Measurements from ENCODE around the gene STAB2. TPM values are rescaled to one million over a fixed set of nuclear protein-coding genes. Genes with fewer than 3 reads are reported as not detected.

STAB2 gene
- total and polyA plus RNA-seq, 7 donors = under 0.01 to 0.66 (median 0.48) TPM; not detected in 1

GRCh38 chr12:103557628-103558010 lies 29.5 kb upstream of the STAB2 start:
- no peak for DNase-seq
- H3K4me3 ChIP-seq = no peak overlapping the region
- no peaks in the 10 kb centered on the region for H3K36me3 ChIP-seq
- TF ChIP-seq POLR2AphosphoS5 (IDR thresholded peaks at IDR 0.05) (no peak), EP300 (IDR thresholded peaks at IDR 0.05) (no peak), POLR2A (IDR thresholded peaks at IDR 0.05) (no peak)
- TF ChIP-seq, protein P1, sequence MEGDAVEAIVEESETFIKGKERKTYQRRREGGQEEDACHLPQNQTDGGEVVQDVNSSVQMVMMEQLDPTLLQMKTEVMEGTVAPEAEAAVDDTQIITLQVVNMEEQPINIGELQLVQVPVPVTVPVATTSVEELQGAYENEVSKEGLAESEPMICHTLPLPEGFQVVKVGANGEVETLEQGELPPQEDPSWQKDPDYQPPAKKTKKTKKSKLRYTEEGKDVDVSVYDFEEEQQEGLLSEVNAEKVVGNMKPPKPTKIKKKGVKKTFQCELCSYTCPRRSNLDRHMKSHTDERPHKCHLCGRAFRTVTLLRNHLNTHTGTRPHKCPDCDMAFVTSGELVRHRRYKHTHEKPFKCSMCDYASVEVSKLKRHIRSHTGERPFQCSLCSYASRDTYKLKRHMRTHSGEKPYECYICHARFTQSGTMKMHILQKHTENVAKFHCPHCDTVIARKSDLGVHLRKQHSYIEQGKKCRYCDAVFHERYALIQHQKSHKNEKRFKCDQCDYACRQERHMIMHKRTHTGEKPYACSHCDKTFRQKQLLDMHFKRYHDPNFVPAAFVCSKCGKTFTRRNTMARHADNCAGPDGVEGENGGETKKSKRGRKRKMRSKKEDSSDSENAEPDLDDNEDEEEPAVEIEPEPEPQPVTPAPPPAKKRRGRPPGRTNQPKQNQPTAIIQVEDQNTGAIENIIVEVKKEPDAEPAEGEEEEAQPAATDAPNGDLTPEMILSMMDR (IDR thresholded peaks at IDR 0.05) = no peak
- H3K4me1 ChIP-seq = peaks cover 0 to 13% (median 6%) of the 10 kb centered on the region in 4 donors
- no peaks in the 10 kb centered on the region for H3K9me3 ChIP-seq
- 82% methylated on average over 2 of the region's 2 CpGs for WGBS, 2 donors
- H3K27ac ChIP-seq = peak overlapping the region; percentile 4 to 58 (median 30)
- no peaks in the 10 kb centered on the region for H3K27me3 ChIP-seq
- intact Hi-C loops (cut with DNase I) = no loop called here

- TF ChIP-seq POLR2AphosphoS5 (IDR thresholded peaks at IDR 0.05) = no peak
- TF ChIP-seq, protein P1 (IDR thresholded peaks at IDR 0.05) = no peak
- TF ChIP-seq EP300 (IDR thresholded peaks at IDR 0.05) = no peak
- TF ChIP-seq POLR2A (IDR thresholded peaks at IDR 0.05) = no peak
- intact Hi-C loops (cut with DNase I) = no loop called here
- Histone ChIP-seq H3K27me3 (no peaks in the 10 kb centered on the region), H3K4me3 (no peak overlapping the region), H3K9me3 (no peaks in the 10 kb centered on the region), H3K36me3 (no peaks in the 10 kb centered on the region), H3K27ac (no peak overlapping the region), H3K4me1 (peaks cover 0 to 13% (median 6%) of the 10 kb centered on the region in 4 donors)
- no peak for DNase-seq
- WGBS, 2 donors = 63 to 65% methylated on average over 1 of the region's 1 CpG
Observed at GRCh38 chr12:103558879-103559278, 28.2 kb upstream of the STAB2 start.

DNA sequence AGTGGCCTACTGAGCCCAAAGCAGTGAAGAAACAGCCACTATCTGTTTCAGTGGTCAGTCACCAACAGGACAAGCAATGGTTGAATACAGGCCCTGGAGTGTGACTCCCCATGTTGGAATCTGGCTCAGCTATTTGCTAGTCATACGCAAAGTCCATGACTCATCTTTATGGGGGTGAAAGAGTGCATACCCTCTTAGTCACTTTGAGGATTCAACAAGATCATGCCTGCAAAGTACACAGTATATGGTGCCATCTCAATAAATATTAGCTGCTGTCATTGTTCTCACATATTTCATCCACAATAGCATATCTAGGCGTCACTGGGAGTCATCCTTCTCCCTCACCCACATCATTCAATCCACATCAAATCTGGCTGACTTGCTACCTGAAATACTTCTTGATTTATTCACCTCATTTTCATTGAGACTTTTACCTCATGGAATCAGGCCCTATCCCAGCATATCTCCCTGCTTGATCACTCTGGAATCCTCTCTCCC lies 26.4 kb upstream of the STAB2 start:
- Histone ChIP-seq H3K9me3 (peaks cover 0 to 9% (median 0%) of the 10 kb centered on the region in 4 donors), H3K4me1 (peaks cover 0 to 13% (median 6%) of the 10 kb centered on the region in 4 donors), H3K4me3 (no peak overlapping the region), H3K27me3 (no peaks in the 10 kb centered on the region), H3K36me3 (no peaks in the 10 kb centered on the region), H3K27ac (peak overlapping the region in 1 of 4 donors; percentile 46)
- intact Hi-C loops (cut with DNase I) = no loop called here
- WGBS, 2 donors = 74% methylated on average over 2 of the region's 2 CpGs
- DNase-seq = no peak
- TF ChIP-seq EP300 (IDR thresholded peaks at IDR 0.05) = peak in 1 of 4 donors; percentile 11
- TF ChIP-seq POLR2A (IDR thresholded peaks at IDR 0.05) = no peak
- TF ChIP-seq, protein P1 (IDR thresholded peaks at IDR 0.05) = no peak
- TF ChIP-seq POLR2AphosphoS5 (IDR thresholded peaks at IDR 0.05) = peak in 1 of 4 donors; percentile 55

DNA sequence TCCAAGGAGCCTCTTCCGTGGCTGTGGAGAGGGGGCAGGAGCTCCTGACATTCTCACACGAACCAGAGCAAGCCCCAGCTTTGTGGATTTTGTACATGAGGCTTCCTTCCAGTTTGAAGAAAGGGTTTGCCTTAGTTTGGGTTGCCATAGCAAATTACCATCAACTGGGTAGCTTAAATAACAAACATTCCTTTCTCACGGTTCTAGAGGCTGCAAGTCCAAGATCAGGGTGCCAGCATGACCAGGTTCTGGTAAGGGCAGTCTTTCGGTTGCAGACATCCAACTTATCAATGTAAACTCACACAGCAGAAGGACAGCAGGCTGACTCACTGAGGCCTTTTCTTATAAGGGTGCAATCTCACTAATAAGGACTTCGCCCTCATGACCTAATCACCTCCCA lies 25.9 kb upstream of the STAB2 start:
- WGBS, 2 donors = 68 to 72% methylated on average over 5 of the region's 5 CpGs
- Histone ChIP-seq H3K4me1 (peaks cover 0 to 13% (median 6%) of the 10 kb centered on the region in 4 donors), H3K9me3 (peaks cover 0 to 9% (median 1%) of the 10 kb centered on the region in 4 donors), H3K36me3 (no peaks in the 10 kb centered on the region), H3K4me3 (no peak overlapping the region), H3K27me3 (no peaks in the 10 kb centered on the region), H3K27ac (peak overlapping the region in 1 of 4 donors; percentile 46)
- no peak for DNase-seq
- TF ChIP-seq, protein P1 (IDR thresholded peaks at IDR 0.05) = no peak
- TF ChIP-seq EP300 (IDR thresholded peaks at IDR 0.05) (no peak), POLR2A (IDR thresholded peaks at IDR 0.05) (no peak), POLR2AphosphoS5 (IDR thresholded peaks at IDR 0.05) (no peak)
- intact Hi-C loops (cut with DNase I) = no loop called here

GRCh38 chr12:103566398-103566797 lies 20.7 kb upstream of the STAB2 start:
- Histone ChIP-seq H3K4me3 (no peak overlapping the region), H3K4me1 (peaks cover 0 to 5% (median 2%) of the 10 kb centered on the region in 4 donors), H3K36me3 (no peaks in the 10 kb centered on the region), H3K27ac (no peak overlapping the region), H3K27me3 (no peaks in the 10 kb centered on the region), H3K9me3 (peaks cover 0 to 9% (median 5%) of the 10 kb centered on the region in 4 donors)
- no peak for TF ChIP-seq POLR2A (IDR thresholded peaks at IDR 0.05)
- TF ChIP-seq EP300 (IDR thresholded peaks at IDR 0.05) = no peak
- no peak for TF ChIP-seq POLR2AphosphoS5 (IDR thresholded peaks at IDR 0.05)
- TF ChIP-seq, protein P1 (IDR thresholded peaks at IDR 0.05) = no peak
- WGBS, 2 donors = 63 to 80% methylated on average over 1 of the region's 1 CpG
- intact Hi-C loops (cut with DNase I) = no loop called here
- DNase-seq = no peak

All from sigmoid colon (tissue), 7 donors.